ENCODE results near the gene ZNF831.

The ZNF831 gene

DNA sequence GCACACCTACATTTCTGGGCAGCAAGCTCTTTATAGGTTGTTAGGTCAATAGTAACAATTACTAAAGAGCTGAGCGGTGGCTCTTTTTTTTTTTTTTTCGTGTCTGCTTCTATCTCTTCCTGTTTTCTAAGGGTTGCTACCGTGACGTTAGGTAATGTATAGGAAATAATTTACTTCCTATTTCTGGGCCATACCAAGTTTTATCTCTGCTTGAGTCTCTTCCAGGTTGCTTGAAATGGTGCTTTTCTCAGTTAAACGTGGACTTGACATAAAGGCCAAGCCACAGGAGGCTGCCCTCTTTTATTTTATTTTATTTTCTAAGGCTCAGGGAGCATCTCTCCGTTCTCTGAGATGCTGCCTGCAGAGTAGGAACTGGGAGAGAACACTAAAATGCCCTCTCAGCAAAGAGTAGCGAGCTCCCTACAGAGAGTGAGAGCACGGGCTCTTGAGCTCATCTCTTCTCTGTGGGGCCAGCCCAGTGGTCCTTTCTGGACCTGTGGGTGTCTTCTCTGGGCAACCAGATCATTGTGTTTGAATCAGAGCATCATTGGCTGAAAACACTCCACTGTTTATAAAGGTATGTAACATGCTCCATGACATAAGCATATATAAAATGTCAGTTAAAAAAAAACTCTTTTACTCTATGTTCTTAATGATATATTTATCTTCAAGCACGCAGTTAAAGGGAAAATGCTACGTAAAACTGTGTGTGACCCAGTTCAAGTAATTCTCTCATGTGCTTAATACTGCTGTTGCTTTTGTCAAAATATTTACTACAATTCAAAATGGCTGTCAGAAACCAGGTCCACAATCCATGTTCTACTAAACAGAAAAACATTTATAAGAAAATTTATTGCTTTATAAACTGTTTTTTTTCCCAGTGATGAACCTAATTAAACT is at the start of gene ZNF831:
TSS of gene ZNF831 (plus strand) at position 191 of the 900 bp plus-strand sequence. CDS start 27,199 bp downstream, outside the sequence.
- DNase-seq: no peak

DNA sequence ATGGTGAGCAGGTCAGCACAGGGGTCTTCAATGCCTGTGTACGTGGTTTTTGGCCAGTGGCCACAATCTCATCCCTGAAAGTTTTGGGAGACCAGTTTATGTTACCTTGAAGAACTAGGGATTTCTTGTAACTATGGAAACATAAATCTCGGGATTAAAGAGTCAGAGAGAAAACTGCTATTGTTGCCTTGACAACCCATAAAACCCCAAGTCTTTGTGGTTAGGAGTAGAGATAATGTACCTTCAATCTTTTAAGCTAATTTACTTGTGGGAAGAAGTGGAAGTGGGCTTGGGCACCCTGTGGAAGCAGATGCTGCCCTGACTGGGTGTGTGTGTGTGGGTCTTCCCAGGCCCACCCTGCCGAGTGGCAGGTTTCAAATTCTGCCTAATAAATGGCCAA is 46.1 kb upstream of the ZNF831 start:
- DNase-seq: no peak

- no peak for DNase-seq
Measured at GRCh38 chr20:59118855-59119254, 44.8 kb upstream of the ZNF831 start.

- no peak for DNase-seq
Measured at GRCh38 chr20:59120491-59120890, 43.1 kb upstream of the ZNF831 start.

- no peak for DNase-seq
Measured at GRCh38 chr20:59120919-59121318, 42.7 kb upstream of the ZNF831 start.

DNA sequence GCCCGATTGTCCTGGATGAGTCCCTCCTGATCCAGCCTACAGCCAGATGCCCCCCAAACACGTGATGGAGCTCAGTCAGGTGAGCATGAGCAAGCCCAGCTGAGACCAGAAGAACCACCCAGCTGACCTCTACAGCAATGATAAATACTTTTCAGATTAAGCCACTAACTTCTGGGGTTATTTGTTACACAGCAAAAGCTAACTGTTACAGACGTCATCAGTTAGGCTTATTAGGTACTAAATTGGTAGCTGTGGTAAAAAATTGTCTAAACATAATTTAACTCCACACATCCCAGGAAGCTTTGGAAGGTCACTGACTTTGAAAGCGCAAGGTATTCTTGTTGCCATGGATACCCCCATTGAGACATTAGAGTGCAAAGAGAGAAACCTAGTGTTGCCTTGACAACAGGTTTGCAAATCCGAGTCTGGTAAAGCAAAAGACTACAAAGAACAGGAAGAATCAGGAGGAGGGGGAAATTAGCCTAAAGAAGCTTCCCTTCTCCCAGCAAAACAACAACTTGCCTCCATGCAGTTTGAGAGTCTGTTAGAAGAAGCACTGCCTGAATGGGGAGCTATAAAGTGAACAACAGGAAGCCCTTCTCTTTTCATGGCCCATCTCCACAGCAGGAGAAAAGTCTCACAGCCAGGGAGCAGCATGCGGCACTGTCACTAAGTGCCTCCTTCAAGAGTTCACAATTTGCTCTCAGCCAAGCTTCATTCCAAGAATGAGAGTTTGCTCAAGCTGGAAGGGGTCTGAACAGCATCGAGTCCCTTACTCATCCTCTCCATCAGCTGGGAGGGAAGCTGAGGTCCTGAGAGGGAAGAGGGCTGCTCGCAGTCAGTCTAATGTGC is 41.7 kb upstream of the ZNF831 start:
- DNase-seq: no peak

- DNase-seq: no peak
Measured at GRCh38 chr20:59122566-59122919, 41.1 kb upstream of the ZNF831 start.

DNA sequence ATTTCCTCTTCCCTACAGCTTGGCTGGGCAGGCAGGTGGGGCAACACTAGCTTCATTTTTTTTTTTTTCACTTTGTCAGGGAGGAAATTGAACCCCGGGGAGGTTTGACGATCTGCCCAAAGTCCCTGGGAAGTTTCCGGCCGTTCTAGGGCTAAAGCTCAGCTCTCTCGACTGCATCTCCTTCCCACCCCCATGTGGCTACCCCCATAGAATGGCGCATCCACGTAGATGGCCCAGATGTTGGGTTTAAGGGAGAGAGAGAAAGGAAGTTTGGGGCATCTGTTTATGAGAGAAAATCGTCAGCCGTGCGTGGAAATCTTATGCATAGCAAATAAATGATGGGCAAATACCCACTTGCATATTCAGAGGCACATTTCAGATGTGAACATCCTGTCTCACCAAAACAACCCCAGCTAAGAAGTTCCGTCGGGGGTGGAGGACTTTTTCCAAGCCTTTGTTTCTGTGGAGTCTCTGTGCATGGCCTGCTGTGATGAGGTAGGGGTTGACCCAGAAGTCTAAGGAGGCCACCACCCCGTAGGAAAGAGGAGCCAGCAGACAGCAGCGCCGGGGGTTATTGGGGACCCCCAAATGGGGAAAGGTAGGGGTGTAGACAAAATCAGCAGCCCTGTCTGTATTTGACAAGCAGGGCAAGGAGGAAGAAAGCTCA is 40.5 kb upstream of the ZNF831 start:
- DNase-seq: peak; percentile 31

GRCh38 chr20:59123678-59124255 is 39.9 kb upstream of the ZNF831 start:
- DNase-seq: no peak

DNA sequence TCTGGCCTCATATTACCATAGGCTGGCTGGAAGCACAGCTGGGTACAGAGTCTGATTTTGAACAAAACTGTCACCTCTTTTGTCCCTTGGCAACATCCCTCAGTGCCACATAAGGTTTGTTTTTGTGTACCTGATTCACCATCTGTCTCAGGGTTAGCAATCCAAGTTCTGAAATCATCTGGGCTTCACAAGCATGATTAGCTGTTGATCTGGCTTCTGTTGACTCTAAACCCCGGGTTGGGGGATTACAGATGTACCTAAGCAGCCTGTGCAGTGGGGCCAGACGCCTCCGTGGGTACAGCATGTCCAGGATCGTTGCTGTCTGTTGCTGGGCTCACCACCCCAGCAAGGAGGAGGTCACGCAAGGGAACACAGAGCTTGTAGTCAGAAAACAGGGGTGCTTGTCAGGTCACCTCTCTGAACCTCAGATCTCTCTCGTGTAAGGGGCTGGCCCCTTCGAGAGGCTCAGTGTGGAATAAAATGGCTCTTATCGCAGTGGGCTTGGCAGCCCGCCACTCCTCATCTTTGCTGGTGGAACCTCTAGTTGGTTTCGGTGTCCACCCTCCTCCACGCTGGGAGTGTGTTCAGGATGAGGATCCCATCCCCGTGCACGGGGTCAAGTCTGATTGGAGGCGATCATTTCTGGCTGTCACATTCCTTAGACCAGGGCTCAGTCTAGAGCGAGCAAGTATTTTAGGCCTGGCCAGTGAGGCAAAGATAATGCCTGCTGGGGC is 39.2 kb upstream of the ZNF831 start:
- DNase-seq: no peak

DNA sequence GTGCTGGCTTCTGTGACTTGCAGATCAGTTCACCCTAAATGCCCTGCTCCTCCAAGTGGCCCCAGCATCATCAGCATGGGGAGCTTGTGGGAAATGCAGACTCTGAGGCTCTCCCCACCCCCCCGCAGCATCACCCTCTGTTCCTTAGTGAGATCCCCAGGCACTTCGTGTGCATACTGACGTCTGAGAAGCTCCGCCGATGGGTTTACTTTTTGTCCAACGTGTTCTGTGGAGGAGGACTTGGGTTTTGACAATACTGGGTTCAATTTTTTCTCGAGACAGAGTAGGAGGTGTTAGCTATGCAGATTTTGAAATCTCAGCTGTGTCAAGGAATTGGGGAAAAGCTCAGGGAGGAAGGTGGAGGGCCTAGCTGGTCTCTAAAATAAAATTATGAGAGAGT is 38.3 kb upstream of the ZNF831 start:
- DNase-seq: no peak

- DNase-seq: no peak
Measured at GRCh38 chr20:59125836-59126235, 37.8 kb upstream of the ZNF831 start.

- DNase-seq: no peak
Measured at GRCh38 chr20:59127839-59128238, 35.8 kb upstream of the ZNF831 start.

DNA sequence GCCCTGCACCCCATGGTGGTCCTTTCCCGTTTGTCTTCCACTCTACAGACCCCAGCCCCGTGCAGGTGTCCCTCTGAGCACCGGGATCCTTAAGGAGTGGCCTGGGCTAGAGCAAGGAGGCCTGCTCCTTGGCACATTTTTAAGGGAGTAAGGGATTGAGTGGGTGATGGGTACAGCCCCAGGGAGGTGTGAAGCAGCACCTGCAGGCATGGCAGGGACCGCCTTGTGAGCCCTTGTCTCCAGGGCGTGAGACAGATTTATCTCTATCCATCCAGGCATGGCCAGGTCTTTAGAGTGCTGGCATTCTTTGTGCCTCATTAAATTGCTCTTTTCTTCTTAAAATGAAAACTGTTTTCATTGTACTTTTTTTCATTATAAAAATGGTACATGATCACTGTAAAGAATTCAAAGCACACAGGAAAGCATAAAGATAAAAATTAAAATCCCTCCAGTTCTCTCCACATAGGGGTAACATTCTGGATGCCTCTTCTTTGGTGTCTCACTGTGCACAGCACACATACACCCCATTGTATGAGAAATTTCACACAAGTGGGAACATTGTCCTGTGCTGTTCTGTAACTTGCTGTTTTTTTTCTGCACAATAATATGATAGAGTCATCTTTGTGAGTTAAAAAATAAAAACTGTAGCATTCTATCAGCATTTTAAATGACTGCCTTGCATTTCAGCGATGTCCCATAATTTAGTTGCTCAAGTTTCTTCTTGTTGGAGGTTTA is 31.9 kb upstream of the ZNF831 start:
- no peak for DNase-seq

DNA sequence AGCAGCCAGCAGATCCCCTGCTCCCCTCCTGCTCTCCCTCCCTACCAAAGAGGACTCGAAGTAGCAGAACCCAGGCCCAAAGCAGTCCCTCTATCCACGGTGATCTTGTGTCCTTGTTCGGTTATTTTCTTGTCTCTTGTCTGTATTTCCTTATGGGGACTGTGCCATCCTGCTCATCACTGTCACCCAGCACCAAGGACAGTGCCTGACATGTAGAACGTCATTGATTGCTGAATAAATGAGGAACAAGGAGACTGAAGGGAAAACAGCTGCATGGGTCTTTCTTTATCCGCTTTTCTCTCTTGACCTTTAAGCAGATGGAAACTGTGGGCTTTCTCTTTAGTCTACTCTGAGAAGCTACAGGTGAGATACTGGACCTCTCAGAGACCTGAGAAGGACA is 29.4 kb upstream of the ZNF831 start:
- DNase-seq: no peak

DNA sequence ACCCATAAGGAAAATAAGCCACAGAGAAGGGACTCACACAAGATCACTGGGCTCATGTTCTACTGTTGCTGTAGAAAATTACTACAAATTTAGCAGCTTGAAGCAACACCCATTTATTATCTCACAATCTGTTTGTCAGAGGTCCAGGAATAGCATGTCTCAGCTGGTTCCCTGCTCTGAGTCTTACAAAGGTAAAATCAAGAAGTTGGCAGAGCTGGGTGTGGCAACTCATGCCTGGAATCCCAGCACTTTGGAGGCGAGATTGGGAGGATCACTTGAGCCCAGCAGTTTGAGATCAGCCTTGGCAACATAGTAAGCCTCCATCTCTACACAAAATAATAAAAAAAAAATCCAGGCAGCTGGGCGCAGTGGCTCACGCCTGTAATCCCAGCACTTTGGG is 28.5 kb upstream of the ZNF831 start:
- no peak for DNase-seq

DNA sequence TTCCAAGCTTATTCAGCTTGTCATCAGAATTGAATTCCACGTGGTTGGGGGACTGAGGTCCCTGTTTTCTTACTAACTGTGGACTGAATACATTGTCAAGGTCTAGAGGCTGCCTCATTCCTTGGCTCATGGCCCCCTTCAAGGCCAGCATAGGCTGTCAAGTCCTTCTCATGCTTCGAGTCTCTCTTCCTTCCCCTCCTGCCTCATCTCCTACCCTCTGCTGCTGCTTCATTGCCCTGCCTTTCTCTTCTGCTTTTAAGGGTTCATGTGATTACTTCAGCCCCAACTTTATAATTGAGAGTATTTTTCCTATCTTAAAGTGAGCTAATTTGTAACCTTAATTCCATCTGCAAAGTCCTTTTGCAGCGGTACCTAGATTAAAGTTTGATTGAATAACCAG is 27.6 kb upstream of the ZNF831 start:
- no peak for DNase-seq

DNA sequence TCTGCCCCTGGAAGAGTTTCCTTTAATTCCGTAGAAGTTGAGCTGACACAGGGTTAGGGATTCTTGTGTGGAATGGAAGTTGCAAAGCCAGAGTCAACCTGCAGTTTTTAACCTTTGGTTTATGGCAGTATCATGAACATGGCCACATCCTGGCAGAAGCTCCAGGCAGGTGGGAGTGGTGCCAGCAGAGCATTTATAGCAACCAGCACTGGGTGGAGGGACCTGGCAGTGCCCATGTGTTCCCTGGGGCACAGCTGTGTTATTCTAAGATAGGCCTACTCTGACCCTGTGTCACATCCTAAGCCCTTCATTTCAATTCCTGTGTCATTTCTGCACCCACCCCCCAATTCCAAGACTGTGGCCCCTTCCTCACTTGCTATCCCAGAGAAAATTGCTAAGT is 26.1 kb upstream of the ZNF831 start:
- DNase-seq: no peak

GRCh38 chr20:59138114-59138748 is 25.4 kb upstream of the ZNF831 start:
- no peak for DNase-seq

- DNase-seq: no peak
Measured at GRCh38 chr20:59139998-59140397, 23.6 kb upstream of the ZNF831 start.
